ENCODE measurements around the gene ANKS3. TPM values are rescaled to one million over a fixed set of nuclear protein-coding genes. Genes with fewer than 3 reads are reported as not detected.

The ANKS3 gene
- total RNA-seq, 1 donor from 2014 or later, result 16.8 TPM

DNA sequence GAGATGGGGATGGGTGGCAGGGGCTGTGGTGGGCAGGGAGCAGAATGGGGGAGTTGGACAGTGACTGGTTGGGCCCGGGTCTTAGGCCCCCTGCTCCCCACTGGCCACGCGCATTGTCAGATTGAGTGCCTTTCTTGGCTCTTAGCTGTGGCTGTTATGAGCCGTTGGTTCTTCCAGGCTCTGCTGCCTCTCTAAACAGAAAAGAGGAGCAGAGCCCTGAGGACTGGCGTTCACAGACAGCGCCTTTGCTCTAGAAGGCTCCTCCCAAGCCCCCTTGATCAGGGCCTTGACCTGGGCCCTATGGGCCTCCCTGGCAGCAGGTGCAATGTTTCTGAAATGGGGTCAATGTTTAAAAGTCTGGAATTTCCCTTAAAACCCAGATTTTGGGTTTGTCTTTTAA, 55.5 kb downstream of the ANKS3 start:
- no peak for DNase-seq (ENCODE audit: low read depth)
- TF ChIP-seq, protein P1, sequence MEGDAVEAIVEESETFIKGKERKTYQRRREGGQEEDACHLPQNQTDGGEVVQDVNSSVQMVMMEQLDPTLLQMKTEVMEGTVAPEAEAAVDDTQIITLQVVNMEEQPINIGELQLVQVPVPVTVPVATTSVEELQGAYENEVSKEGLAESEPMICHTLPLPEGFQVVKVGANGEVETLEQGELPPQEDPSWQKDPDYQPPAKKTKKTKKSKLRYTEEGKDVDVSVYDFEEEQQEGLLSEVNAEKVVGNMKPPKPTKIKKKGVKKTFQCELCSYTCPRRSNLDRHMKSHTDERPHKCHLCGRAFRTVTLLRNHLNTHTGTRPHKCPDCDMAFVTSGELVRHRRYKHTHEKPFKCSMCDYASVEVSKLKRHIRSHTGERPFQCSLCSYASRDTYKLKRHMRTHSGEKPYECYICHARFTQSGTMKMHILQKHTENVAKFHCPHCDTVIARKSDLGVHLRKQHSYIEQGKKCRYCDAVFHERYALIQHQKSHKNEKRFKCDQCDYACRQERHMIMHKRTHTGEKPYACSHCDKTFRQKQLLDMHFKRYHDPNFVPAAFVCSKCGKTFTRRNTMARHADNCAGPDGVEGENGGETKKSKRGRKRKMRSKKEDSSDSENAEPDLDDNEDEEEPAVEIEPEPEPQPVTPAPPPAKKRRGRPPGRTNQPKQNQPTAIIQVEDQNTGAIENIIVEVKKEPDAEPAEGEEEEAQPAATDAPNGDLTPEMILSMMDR (IDR thresholded peaks at IDR 0.05; ENCODE audit: insufficient read depth, low read length, severe bottlenecking), result no peak
- Histone ChIP-seq H3K36me3 (ENCODE audit: control insufficient read depth, insufficient read depth, low read length) (peaks cover 16% of the 10 kb centered on the region), H3K4me3 (ENCODE audit: low read depth, low read length) (no peak overlapping the region), H3K27me3 (ENCODE audit: control insufficient read depth, insufficient read depth, low read length) (no peaks in the 10 kb centered on the region)
- FAIRE-seq, result no peak

DNA sequence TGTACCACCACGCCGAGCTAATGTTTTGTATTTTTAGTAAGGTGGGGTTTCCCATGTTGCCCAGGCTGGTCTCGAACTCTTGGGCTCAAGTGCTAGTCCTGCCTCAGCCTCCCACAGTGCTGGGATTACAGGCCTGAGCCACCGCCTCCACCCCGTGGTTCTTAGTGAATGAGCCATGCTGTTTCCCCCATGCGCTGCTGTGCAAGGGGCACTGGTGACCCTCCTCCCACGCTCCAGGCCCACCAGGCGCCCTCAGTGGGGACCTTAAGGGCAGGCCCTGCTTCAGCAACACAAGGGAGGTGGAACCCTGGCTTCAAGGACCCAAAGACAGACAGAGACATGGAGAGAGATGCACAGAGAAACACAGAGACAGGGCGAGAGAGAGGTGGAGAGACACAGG, 56.1 kb downstream of the ANKS3 start:
- no peak overlapping the region for H3K4me3 ChIP-seq (ENCODE audit: low read depth, low read length)
- H3K27me3 ChIP-seq (ENCODE audit: control insufficient read depth, insufficient read depth, low read length), result no peaks in the 10 kb centered on the region
- DNase-seq (ENCODE audit: low read depth) (no peak), FAIRE-seq (no peak)
- TF ChIP-seq, protein P1 (IDR thresholded peaks at IDR 0.05; ENCODE audit: insufficient read depth, low read length, severe bottlenecking), result no peak
- H3K36me3 ChIP-seq (ENCODE audit: control insufficient read depth, insufficient read depth, low read length), result peaks cover 21% of the 10 kb centered on the region

- DNase-seq (ENCODE audit: low read depth), result no peak
- Histone ChIP-seq H3K36me3 (ENCODE audit: control insufficient read depth, insufficient read depth, low read length) (peaks cover 19% of the 10 kb centered on the region), H3K27me3 (ENCODE audit: control insufficient read depth, insufficient read depth, low read length) (no peaks in the 10 kb centered on the region), H3K4me3 (ENCODE audit: low read depth, low read length) (no peak overlapping the region)
- TF ChIP-seq, protein P1 (IDR thresholded peaks at IDR 0.05; ENCODE audit: insufficient read depth, low read length, severe bottlenecking), result no peak
- no peak for FAIRE-seq
Measured at GRCh38 chr16:4677390-4677789, 56.7 kb downstream of the ANKS3 start.

- peaks cover 18% of the 10 kb centered on the region for H3K36me3 ChIP-seq (ENCODE audit: control insufficient read depth, insufficient read depth, low read length)
Measured at GRCh38 chr16:4676831-4677230, 57.2 kb downstream of the ANKS3 start.

GRCh38 chr16:4675864-4676786, 57.9 kb downstream of the ANKS3 start:
- FAIRE-seq (no peak), DNase-seq (ENCODE audit: low read depth) (no peak)
- TF ChIP-seq, protein P1 (IDR thresholded peaks at IDR 0.05; ENCODE audit: insufficient read depth, low read length, severe bottlenecking), result no peak
- Histone ChIP-seq H3K27me3 (ENCODE audit: control insufficient read depth, insufficient read depth, low read length) (no peaks in the 10 kb centered on the region), H3K36me3 (ENCODE audit: control insufficient read depth, insufficient read depth, low read length) (peaks cover 19% of the 10 kb centered on the region), H3K4me3 (ENCODE audit: low read depth, low read length) (no peak overlapping the region)

More at GRCh38 chr16:4676831-4677230, 57.2 kb downstream of the ANKS3 start:
- TF ChIP-seq, protein P1 (IDR thresholded peaks at IDR 0.05; ENCODE audit: insufficient read depth, low read length, severe bottlenecking), result no peak
- Histone ChIP-seq H3K27me3 (ENCODE audit: control insufficient read depth, insufficient read depth, low read length) (no peaks in the 10 kb centered on the region), H3K4me3 (ENCODE audit: low read depth, low read length) (no peak overlapping the region)
- FAIRE-seq, result no peak
- DNase-seq (ENCODE audit: low read depth), result no peak
